NCI-H82 treated with DMSO at 0.1 percent for 48 hours (cell line): Measurements from ENCODE around the gene SLC25A25.

Experiments
- DNase-seq: peaks from one replicate; lab custom pipeline; 2025; ENCODE audit not compliant: unreplicated experiment; lab: John Stamatoyannopoulos, UW

The SLC25A25 gene

DNA sequence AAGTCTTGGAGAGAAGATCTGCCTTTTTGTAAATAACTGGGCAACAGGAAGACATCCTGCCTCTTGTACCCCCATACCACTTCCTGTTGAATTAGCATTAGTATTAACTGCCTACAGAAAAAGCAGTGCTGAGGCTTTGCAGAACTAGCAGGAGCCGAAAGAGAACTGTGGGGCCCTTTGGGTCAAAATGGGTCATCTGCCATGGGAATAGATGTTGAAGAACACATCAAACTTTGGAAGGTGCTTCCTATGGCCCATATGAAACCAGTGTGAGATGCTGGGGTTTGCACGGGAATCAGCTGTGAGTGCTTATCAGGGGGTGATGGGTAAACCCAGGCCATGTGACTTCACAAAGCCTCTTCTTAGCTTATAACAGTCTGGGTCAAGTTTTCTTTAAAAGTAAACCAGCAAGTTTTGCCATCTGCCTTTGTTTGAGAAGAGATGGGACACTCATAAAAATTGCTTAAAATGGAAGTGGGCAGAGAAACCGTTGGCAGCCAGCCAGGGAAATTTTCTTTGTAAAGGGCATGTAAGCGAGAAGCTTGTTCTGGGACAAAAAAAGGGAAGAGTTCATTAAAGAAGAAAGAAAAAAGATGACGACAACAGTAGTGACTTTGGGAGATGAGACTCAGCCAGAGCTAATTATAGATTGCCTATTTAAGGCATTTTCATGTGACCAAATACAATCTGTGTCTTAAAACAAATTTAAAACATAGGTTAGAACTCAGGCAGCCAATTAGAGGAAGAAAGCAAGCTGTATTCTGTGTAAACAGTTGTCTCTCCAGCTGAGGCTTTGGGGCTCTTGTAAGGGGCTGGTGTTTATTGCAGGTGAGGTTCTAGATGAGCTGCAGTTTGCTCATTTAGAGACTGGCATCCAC lies 4.4 kb downstream of the SLC25A25 start:
- DNase-seq, result no peak

DNA sequence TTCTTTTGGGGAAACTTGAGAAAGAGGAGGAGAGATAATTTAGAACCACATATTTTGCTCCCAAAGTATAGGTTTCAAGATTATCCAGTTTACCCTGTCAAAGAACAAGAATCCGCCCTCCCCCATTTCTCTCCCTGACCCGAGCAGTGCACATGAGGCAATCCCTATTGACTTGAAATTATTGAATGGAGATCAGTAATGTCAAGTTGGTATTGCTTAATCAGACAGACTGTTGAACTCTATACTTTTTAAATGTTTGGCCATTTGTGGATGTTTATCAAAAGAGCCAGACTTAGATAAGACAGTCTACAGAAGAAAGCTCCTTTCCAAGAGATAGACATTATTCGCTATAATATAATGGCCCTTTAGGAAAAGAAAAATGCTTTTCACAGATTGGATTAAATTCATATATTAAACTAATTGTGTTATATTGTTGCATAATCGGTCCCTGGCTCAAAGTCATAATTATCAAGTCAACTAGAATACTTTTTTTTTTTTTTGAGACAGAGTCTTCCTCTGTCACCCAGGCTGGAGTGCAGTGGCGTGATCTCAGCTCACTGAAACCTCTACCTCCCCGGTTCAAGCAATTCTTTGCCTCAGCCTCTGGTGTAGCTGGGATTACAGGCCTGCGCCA lies 5.3 kb downstream of the SLC25A25 start:
- DNase-seq, result no peak

DNA sequence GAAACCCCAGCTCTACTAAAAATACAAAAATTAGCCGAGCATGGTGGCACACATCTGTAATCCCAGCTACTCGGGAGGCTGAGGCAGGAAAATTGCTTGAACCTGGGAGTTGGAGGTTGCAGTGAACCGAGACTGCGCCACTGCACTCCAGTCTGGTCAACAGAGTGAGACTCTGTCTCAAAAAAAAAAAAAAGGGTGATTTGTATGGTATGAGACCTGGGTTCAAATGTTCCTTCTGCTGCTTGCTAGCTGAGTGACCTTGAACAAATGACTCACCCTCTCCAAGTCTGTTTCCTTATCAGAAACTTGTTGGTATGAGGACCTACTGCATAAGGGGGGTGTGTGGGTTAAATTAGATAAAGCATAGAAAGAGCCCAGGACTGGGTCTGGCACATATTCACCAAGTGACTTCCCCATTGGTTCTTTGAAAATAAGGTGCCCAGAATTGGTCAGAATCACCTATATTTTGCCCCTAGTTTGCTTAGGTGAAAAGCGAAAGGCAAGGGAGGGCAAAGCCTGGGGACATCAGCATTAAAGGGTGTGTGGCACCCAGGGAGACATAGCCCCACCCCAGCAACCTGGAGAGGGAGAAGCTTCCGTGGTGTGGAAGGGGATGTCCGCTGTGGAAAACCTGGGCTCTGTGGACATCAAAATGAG lies 9.9 kb downstream of the SLC25A25 start:
- DNase-seq, result no peak

DNA sequence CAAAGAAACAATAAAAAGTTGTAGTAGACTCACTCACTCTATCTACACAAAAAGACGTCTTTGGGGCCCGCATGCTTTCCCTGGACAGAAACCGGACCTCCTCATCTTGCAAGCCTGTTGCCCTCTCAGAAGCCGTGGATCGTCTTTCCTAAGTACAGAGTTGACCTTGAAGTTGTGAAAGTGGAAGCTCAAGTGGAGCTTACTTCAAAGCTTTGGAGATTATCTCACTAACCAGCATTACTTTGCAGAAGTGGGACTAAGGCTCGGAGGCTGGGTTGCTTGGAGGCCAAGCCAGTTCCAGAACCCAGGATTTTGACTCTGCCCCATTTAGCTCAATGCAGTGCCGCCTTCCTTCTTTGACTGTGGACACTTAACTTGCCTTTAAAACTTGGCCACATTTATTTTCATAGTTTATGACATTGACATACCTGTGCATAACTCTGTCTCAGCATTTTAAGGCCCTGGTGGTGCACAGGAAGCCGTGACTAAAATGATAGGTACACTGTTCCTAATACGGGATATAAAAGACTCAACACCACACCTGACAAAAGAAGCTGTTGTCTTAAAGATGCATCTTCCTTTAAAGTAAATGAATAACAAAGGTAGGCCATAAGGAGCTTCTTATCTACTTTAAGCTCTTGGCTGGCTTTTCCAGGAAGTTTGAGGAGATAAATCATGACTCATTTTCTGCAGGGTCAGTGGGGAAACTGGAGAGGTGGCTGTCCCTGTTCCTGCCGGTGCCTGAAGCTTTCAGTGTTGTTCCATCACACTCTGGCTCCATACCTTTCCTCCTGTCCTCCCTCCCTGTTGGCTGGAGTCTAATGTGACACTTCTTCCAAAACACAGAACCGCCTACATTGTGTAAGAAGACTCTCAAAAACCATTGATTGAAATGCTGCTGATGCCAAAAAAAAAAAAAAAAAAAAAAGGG lies 10.7 kb downstream of the SLC25A25 start:
- DNase-seq, result no peak

DNA sequence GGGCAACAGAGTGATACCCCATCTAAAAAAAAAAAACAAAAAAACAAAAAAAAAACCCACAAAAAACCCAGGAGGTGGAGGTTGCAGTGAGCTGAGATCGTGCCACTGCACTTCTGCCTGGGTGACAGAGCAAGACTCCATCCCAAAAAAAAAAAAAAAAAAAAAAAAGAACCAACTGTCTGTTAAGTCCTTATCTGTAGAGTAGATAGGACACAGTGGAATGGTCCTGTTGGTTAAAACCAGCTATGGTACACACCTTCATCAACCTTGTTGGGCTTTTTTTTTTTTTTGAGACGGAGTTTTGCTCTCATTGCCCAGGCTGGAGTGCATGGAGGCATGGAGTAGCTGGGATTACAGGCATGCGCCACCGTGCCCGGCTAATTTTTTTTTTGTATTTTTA lies 12.2 kb downstream of the SLC25A25 start:
- DNase-seq, result no peak

DNA sequence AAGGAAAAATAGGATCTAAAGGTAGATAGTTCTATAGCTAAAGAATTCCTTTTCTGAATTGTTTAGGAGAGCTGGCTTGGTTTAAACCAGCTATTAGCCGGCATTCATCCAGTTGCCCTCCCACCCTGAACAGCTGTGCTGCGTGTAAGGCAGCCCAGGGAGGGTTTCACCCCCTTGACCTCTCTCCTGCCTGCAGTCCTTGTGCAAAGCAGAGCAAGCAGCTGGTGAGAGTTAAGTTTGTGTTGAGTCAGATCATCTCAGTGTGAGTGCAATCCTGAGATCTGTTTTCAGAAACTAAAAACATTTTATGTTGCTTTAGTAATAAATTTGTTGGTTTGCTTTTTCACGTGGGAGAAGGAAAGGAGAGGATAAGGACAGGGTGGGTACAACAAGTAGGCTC lies 13.0 kb downstream of the SLC25A25 start:
- peak; percentile 23 for DNase-seq

DNA sequence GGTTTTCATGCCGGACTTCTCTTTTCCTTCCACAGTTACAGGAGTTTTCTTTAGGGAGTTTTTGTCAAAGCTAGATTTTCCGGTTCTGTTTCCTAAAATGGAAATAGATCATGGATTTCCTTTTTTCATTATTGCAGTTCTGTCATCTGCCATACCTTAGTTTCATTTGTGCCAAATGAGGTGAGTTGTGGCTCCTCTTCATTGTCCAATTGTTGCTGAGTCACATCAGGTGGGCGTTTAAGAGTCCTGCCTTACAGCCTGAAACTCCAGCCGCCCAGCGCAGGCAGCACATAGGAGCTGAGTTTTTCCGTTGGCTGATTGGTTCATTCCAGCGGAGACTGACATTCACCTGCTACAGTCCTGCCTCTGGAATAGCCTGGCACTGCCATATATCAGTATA lies 14.1 kb downstream of the SLC25A25 start:
- no peak for DNase-seq

DNA sequence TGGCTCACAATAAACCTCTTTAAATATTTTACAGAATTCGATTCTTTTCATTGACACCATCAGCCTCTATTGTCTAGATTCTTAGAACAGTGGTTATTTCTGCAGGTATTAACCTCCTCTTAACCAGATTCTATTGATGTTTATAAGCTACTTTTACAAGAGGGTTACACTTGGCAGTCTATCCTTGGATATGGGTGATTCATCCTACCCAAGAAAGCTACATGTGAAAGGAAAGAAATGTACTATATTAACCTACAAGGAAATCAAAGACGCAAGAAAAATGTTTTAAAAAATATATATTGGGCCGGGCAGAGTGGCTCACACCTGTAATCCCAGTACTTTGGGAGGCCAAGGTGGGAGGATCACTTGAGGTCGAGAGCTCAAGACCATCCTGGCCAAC lies 16.7 kb downstream of the SLC25A25 start:
- no peak for DNase-seq

DNA sequence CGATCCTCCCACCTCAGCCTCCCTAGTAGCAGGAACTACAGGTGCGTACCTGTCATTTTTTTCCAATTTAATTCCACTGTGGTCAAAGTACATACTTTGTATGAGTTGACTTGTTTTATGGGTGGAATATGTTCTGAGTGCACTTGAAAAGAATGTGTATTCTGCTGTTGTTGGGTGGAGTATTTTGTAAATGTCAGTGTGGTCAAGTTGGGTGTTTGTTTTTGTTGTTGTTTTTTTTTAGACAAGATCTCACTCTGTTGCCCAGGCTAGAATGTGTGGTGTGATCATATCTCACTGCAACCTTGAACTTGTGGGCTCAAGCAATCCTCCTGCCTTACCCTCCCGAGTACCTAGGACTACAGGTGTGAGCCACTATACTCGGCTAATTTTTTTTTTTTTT lies 17.9 kb downstream of the SLC25A25 start:
- DNase-seq, result no peak

DNA sequence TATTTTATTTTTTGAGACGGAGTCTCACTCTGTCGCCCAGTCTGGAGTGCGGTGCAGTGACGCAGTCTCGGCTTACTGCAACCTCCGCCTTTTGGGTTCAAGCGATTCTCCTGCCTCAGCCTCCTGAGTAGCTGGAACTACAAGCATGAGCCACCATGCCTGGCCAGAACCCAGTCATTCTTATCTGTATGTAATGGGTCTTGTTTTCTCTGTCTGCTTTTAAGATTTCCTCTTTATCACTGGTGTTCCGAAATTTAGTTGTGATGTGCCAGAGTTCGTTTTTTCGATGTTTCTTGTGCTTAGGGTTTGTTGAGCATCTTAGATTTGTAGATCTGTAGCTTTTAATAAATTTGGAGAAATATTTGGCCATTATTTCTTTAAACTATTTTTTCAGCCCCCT lies 19.2 kb downstream of the SLC25A25 start:
- no peak for DNase-seq

DNA sequence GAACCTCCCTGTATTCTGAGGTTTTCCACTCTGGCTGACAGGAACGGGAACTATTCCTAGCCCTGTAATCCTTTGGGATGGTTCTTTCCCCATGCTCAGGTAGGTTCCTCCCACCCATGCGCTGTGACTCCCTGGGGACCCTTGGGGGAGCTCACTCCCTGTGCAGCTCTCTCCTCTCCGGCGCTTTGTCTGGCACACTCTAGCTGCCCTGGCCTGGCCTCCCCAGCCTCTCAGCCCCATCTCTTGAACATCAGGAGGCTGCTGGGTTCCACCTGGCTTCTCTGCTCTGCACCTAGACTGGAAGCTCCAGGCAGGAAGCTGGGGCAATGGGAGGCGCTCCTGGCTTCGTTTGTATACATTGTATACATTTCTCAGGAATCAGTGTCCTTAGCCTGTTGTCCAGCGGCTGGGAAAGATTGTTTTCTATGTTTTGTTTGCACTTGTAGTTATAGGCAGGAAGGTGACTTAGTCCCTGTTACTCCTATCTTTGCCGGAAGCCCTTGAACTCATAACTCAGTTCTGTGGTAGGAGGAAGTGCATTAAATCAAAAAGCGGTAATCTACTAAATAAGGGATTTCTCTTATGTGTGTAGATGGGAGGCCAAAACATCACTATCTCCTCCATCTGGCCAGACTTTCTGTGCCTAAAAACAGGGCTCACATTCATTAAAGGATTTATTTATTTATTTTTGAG lies 20.4 kb downstream of the SLC25A25 start:
- no peak for DNase-seq

DNA sequence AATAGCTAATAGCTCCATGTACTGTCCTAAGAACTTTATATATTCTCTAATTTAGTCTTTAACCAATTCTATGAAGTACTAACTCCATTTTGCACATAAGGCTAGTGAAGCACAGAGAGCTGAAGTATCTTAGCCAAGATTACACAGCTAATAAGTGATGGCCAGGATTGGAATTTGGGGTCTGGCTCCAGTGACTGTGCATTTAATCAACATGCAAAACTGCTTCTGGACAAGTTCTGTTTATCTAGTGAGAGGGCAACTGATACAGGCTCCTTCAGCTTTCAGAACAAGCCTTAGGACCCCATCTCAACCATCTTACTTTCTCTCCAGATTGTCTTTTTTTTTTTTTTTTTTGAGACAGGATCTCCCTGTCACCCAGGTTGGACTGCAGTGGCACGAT lies 21.3 kb downstream of the SLC25A25 start:
- DNase-seq, result no peak

DNA sequence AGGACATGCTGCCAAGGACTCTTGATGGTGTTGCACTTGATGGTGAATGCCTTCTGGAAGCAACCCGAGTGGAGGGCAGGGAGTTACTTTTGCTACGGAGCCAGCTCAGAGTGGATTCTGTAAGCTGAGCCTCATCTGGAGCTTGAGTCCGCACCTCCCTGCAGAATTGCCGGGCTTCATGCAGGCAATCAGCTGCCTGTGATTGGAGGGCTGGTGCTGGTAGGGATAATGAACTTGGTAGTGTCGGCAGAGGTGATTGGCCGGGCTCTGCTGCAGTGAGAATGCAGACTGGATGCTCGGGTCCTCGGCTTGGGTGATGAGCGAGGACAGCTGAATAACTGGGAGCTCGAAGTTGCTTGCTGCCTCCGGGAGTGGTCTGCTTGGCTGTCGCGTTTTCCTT lies 23.1 kb downstream of the SLC25A25 start:
- peak; percentile 54 for DNase-seq

DNA sequence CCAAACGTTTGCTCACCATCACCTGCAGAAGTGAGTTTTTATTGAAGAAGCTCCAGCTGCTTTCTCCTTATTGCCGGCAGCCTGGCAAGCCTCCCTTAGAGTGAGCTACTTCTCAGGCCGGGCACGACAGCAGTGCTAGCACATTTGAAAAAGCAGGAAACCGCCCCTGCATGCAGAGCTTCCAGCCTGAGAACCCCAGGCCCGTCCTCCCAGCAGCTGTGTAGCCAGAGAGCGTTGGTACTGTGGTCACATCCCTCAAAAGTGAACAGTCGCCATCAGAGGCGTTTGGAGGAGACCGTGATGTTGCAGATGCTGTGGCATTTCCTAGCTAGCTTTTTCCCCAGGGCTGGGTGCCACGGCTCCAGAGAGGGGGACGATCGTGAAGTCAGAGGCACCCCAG lies 23.5 kb downstream of the SLC25A25 start:
- DNase-seq, result no peak

DNA sequence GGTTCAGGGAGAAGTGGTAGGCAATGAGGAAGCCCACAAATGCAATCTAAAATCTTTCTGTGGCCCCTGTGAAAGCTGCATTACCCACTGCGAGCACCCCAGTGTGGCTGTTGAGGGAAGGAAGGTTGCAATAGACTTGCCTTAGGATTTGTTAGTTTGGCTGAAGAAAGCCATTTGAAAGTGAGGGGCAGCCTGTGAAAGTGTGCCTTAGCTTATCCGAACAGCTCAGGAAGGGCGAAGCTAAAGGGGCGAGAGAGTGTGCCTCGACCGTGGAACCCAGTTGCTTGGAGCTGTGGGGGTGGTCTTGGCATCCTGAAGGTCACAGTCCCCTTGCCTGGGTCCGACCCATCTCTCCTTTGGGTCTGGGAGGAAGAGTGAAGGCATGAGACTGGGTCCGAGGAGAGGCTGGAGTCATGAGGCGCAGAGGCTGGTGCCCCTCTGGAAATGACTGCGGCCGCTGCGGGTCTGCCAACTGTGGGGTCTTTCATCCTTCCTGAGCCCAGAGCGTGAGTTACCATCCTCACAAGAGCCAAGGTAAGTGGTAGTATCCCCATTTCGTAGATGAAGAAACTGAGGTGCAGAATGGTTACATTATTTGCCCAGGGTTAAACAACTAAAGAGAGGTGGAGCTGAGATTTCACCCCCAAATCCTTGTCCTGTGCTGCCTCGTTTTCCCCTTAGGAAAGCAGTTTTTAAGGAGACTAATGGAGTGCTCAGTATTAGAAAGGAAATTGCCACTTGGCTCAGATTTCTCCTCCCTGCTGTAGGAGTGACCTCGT lies 24.4 kb downstream of the SLC25A25 start:
- no peak for DNase-seq

DNA sequence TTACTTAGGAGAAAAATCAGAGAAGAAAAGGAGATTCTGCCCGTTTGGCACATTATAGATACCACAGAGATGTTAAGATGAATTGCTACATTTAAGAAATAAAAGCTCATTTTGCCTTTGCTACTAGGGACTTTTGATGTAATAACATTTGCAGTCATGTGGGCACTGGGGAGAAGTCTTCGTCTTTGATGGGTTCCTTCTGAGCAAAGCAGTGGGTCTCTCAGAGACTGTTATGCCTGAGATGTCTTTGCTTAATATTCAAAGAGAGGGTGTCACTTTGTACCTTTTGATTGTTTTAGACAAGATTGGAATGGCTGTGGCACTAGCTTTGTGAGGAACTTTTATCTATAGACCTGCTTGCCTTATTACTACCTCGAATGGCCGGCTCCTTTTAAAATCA lies 25.0 kb downstream of the SLC25A25 start:
- no peak for DNase-seq

DNA sequence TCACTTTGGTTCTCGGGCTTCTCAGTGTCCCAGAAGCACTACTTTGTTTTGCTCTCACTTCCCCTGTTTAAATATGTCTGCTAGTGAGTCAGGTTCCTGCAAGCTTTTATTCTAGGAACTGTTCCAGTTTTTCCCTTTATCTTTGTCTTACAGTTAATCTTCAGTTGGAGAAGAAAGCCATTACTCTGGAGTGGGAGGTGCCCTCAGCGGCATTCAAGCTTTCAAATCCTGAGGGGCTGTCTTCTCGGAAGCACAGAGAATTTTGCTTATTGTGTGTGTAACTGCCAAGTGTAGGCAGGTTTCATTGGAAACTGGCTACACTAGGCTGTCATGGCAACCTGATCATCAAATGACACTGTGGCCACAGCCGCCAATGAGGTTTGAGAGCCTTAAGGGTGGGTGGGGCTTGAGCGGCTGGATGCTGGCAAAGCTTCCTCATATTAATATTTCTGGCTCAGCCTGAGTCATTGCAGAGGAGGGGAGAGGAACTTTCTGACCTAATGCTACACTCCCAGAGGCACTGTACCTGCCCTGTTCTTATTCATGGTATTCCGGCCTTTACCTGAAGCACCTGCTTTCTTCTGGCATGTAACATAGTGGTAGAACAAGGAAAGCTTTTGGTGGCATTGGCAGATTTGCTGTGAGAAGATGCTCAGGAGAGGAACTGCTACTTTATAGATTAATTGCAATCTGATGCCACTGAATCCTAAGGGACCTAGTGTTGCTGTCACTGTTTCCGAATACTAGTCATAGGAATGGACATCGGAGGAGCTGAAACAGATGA lies 26.3 kb downstream of the SLC25A25 start:
- no peak for DNase-seq

DNA sequence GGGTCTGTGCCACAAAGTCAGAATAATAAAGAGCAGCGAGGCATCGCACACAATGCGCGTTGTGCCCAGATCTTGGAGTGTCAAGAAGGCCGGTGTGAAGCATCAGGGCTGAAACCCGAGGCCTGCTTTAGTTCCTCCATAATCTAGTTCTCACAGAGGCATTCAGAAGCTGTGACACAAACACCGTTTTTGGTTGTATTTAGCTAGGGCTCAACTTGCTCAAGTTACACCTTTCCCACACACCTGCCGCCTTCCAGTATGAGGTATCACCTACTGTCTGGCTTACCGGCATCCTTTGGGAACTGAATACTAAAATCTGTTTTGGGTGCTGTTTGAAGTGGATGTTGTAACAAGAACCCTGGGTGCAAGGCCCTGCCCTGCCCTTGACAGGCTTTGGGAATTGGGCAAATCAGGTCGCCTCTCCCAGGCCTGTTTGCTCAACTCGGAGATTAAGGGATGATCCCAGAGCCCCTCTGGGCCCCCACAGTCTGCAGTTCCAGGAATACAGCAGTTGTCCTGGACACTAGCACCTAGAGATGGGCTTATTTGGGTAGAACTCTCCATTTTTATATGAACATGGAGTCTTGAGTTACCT lies 27.0 kb downstream of the SLC25A25 start:
- no peak for DNase-seq
